K562 treated with DMSO at 1 percent for 48 hours (cell line): ENCODE results near the gene MAGEA2. TPM values are rescaled to one million over a fixed set of nuclear protein-coding genes. Genes with fewer than 3 reads are reported as not detected.

Source experiments
- total RNA-seq: library from RNA; unstranded; fragments of 300-600 nt; gene quantifications from 2 replicates; pipeline ENCODE4 v1.2.3, GENCODE V29; 2022; ENCODE audit warnings: low replicate concordance; ENCODE audit errors: extremely low read depth

MAGEA2 gene, protein sequence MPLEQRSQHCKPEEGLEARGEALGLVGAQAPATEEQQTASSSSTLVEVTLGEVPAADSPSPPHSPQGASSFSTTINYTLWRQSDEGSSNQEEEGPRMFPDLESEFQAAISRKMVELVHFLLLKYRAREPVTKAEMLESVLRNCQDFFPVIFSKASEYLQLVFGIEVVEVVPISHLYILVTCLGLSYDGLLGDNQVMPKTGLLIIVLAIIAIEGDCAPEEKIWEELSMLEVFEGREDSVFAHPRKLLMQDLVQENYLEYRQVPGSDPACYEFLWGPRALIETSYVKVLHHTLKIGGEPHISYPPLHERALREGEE
- not detected in 2 replicates for total RNA-seq

DNA sequence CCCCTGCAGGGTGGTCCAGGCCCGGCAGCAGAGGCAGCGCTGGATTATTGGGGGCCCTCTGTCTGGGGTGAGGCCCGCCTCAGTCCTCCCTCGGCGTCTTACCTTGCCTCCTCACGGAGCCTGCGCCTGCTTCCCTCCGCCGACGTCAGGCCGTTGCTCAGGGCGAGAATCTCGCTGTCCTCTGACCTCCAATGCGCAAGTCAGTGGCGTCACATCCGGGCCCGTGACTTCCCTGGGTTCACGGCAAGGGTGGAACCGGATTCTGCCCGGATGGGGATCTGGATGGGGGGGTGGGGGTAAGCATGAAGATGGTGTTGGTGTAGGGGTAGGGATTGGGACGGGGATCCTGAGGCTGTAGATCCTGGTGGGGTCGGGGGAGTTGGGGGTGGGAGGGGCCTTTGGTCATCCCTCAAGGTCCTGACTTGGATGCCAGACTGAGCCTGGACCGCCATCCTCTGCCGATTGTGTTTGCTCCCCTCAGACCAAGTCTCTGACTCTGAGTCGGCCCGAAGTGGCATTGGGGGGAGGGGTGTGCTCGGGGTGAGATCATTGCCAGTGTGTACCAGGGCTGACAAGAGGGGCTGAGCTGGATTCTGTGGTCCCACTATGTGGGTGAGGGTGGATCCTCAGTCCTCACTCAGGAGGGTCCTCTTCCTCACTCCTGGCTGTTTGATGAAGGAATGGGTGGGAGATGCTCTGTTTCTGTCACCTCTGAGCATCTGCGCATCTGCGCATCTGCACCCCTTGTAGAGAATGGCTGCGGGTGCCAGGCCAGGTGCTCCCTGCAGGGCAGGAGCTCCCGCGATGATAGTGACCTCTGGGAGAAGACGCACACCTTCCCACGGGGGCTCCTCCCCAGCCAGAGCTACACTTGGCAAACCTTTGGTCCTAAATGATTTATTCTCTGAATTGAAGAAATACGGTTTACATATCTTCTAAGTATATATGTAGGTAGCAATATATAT lies at the start of gene MAGEA2:
Gene MAGEA2 (minus strand): TSS at position 157 of the 965 bp plus-strand sequence. CDS start 2,479 bp downstream, outside the sequence.

DNA sequence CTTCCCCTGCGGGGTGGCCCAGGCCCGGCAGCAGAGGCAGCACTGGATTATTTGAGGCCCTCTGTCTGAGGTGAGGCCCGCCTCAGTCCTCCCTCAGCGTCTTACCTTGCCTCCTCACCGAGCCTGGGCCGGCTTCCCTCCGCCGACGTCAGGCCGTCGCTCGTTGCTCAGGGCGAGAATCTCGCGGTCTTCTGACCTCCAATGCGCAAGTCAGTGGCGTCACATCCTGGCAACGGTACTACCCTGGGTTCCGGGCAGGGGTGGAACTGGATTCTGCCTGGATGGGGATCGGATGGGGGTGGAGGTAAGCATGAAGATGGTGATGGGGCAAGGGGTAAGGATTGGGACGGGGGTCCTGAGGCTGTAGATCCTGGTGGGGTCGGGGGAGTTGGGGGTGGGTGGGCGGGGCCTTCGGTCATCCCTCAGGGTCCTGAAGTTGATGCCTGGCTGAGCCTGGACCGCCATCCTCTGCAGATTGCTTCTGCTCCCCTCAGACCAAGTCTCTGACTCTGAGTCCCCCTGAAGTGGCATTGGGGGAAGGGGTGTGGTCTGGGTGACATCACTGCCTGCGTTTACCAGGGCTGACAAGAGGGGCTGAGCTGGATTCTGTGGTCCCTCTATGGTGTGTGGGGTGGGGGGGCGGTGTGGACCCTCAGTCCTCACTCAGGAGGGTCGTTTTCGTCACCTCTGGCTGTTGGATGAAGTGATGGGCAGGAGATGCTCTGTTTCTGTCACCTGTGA lies 16.1 kb upstream of the MAGEA2 start, which contains the start of gene MAGEA6:
Gene MAGEA6 (minus strand): TSS at position 141 of the 741 bp plus-strand sequence. CDS start 2,039 bp downstream, outside the sequence.

DNA sequence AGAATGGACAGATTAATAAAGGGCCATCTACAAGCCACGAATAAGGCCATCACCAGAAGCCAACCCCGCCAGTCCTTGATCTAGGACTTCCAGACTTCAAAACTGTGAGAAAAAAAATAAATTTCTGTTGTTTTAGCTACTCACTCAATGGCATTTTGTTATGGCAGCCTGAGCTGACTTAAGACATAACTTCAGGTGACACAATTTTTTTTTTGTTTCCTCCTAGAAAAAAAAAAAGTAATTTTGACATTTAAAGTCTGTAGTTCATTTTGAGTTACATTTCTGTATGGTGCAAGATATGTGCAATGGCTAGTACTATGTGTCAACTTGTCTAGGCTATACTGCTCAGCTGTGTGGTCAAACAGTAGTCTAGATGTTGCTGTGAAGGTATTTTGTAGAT lies 5.3 kb upstream of the MAGEA2 start, which contains the start of gene CSAG3:
Gene CSAG3 (plus strand): TSS at position 301 of the 400 bp plus-strand sequence.

DNA sequence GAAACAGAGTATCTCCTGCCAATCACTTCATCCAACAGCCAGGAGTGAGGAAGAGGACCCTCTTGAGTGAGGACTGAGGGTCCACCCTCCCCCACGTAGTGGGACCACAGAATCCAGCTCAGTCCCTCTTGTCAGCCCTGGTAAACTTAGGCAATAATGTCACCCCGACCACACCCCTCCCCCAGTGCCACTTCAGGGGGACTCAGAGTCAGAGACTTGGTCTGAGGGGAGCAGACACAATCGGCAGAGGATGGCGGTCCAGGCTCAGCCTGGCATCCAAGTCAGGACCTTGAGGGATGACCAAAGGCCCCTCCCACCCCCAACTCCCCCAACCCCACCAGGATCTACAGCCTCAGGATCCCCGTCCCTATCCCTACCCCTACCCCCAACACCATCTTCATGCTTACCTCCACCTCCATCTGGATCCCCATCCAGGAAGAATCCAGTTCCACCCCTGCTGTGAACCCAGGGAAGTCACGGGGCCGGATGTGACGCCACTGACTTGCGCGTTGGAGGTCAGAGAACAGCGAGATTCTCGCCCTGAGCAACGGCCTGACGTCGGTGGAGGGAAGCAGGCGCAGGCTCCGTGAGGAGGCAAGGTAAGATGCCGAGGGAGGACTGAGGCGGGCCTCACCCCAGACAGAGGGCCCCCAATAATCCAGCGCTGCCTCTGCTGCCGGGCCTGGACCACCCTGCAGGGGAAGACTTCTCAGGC lies 20.2 kb downstream of the MAGEA2 start, which contains the start of the genes CSAG1 and MAGEA12:
Gene CSAG1 (minus strand): TSS at position 461 of the 715 bp plus-strand sequence. CDS start 1,261 bp downstream, outside the sequence.
Gene MAGEA12 (plus strand): TSS at position 497 of the 715 bp plus-strand sequence. CDS start 2,405 bp downstream, outside the sequence.

DNA sequence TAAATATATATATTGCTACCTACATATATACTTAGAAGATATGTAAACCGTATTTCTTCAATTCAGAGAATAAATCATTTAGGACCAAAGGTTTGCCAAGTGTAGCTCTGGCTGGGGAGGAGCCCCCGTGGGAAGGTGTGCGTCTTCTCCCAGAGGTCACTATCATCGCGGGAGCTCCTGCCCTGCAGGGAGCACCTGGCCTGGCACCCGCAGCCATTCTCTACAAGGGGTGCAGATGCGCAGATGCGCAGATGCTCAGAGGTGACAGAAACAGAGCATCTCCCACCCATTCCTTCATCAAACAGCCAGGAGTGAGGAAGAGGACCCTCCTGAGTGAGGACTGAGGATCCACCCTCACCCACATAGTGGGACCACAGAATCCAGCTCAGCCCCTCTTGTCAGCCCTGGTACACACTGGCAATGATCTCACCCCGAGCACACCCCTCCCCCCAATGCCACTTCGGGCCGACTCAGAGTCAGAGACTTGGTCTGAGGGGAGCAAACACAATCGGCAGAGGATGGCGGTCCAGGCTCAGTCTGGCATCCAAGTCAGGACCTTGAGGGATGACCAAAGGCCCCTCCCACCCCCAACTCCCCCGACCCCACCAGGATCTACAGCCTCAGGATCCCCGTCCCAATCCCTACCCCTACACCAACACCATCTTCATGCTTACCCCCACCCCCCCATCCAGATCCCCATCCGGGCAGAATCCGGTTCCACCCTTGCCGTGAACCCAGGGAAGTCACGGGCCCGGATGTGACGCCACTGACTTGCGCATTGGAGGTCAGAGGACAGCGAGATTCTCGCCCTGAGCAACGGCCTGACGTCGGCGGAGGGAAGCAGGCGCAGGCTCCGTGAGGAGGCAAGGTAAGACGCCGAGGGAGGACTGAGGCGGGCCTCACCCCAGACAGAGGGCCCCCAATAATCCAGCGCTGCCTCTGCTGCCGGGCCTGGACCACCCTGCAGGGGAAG lies 39.5 kb downstream of the MAGEA2 start, which contains the start of gene MAGEA2B:
Gene MAGEA2B (plus strand): TSS at position 814 of the 973 bp plus-strand sequence. CDS start 2,479 bp downstream, outside the sequence.

DNA sequence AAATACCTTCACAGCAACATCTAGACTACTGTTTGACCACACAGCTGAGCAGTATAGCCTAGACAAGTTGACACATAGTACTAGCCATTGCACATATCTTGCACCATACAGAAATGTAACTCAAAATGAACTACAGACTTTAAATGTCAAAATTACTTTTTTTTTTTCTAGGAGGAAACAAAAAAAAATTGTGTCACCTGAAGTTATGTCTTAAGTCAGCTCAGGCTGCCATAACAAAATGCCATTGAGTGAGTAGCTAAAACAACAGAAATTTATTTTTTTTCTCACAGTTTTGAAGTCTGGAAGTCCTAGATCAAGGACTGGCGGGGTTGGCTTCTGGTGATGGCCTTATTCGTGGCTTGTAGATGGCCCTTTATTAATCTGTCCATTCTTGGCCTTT lies 44.5 kb downstream of the MAGEA2 start, which contains the start of gene CSAG2:
Gene CSAG2 (minus strand): TSS at position 101 of the 400 bp plus-strand sequence. CDS start 161 bp downstream, outside the sequence.

Other genes starting within 250 kb of the MAGEA2 start
- gene GABRQ, start 115.9 kb downstream of the MAGEA2 start, total RNA-seq: not detected in 2 replicates
- not detected in 2 replicates for gene MAGEA3, start 55.0 kb downstream of the MAGEA2 start, total RNA-seq
- not detected in 2 replicates for gene CSAG2, start 44.6 kb downstream of the MAGEA2 start, total RNA-seq
- not detected in 2 replicates for gene MAGEA2B, start 39.2 kb downstream of the MAGEA2 start, total RNA-seq
- not detected in 2 replicates for gene CSAG1, start 20.1 kb downstream of the MAGEA2 start, total RNA-seq
- not detected in 2 replicates for gene MAGEA12, start 20.1 kb downstream of the MAGEA2 start, total RNA-seq
- not detected in 2 replicates for gene CSAG3, start 5.4 kb upstream of the MAGEA2 start, total RNA-seq
- gene MAGEA6, start 15.8 kb upstream of the MAGEA2 start, total RNA-seq: not detected in 2 replicates
- gene CETN2, start 76.9 kb upstream of the MAGEA2 start, total RNA-seq: not detected in 2 replicates
- gene NSDHL, start 77.2 kb upstream of the MAGEA2 start, total RNA-seq: not detected in 2 replicates
- not detected in 2 replicates for gene ZNF185, start 144.2 kb upstream of the MAGEA2 start, total RNA-seq
- gene PNMA5, start 240.3 kb upstream of the MAGEA2 start, total RNA-seq: not detected in 2 replicates